HG03378 (cell line): ENCODE results near the gene XYLT1.
A peak's percentile ranks its signal among the peaks of the same experiment; 100 is the strongest.
"Not testable (repeated sequence)": the region's sequence is repeated elsewhere in the genome, so short reads cannot be mapped to it uniquely, and the experiment has no call there.

Experiments used
- ATAC-seq: cut with Tn5 transposase; IDR thresholded peaks from one replicate; pipeline ENCODE4 v1.9.1; 2021; ENCODE audit warnings: mild to moderate bottlenecking, moderate library complexity; ENCODE audit not compliant: unreplicated experiment

Gene XYLT1

DNA sequence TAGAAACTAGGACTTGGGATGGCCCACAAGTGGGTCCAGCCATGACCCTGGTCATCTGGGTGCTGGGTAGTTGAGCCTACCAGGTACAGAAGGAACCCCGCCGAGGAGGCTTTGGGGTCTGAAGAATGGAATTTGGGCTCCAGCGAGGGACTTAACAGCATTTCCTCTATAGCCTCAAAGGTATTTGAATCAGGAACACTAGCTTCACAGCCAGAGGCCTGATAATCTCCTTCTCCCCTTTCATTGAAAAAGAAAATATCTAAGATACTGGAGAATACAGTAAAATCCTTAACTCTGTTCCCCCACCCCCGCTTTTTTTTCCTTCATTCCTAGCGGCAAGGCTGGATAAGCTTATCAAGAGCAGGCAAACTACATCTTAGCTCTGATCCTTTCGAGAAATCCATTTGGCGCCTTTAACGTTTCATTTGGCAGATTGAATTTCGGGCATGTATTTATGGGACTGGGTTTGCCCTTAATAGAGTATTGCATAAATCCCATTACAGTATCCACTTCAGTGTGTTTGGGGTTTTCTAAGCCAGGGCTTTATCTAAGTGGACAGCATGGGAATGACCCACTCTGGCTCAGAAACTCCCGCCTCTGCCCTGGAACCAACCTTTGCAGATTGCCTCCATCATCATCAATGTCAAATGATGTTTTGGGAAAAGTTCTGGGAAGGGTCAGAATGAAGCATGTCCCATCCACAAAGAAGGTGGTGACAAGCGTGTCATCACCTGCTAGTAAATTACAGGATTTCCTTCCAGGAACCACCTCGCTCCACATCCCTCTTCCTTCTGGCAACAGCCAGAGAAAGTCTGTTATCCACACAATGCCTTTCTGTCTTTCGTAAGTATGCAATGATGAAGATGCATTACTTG, 36.9 kb downstream of the XYLT1 start:
- no peak for ATAC-seq

DNA sequence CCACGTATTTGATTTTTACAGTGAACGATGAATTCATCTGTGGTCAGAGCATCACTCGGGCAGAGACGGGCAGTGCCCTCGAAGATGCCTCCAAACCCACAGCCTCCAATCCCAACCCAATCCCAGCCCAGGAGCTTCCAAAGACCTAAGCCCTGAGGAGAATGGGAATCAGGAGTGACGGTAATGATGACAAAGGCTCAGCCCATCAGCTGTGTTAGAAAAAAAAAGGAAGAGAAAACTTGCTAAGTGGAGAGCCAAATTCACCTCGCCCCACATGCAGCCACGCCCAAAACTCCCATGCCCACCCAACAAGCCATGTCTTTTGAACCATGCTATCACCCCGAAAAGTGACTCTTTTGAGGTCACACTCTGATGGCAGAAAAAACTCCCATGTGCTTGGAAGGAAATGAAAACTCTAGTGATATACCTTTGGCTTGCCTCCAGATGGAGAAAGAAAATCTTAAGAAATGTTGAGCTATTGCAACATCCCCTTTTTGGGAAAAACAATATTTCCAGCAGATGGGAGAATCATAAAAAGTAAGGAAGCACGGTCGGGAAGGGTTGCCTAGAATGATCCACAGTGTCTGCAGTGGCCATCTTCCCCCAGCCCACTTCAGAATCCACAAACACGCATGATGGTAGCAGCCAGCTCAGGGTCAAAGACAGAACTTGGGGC, 37.7 kb downstream of the XYLT1 start:
- no peak for ATAC-seq

- no peak for ATAC-seq
Observed at GRCh38 chr16:17431968-17432625, 38.7 kb downstream of the XYLT1 start.

- no peak for ATAC-seq
Observed at GRCh38 chr16:17431012-17431411, 39.7 kb downstream of the XYLT1 start.

DNA sequence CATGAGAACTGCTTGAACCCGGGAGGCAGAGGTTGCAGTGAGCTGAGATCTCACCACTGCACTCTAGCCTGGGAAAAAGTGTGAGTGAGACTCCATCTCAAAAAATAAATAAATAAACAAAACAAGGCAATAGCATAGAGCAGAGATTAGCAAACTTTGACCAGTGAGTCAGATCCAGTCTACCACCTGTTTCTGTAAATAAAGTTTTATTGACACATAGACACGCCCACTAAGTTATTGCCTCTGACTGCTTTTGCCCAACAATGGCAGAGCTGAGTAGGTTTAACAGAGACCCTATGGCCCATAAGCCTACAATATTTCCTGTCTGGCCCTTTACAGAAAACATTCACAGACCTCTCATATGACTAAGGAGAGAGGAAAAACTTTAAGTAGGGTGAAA, 44.3 kb downstream of the XYLT1 start:
- no peak for ATAC-seq

DNA sequence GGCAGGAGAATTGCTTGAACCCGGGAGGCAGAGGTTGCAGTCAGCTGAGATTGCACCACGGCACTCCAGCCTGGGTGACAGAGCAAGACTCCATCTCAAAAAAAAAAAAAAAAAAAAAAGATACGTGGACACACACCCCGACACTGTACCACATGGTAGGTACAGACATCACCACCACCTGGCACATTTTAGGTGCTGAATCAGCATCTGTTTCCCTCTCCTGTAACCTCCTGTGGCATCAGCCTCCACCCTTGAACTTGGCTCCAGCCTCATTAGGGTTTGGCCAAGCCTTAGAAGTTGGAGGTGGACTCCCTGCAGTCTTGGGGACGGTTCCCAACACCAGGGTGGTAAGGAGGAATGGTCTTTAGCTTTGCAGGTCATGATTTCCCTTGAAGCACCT, 46.0 kb downstream of the XYLT1 start:
- ATAC-seq = no peak

- no peak for ATAC-seq
Observed at GRCh38 chr16:17423221-17423620, 47.5 kb downstream of the XYLT1 start.

DNA sequence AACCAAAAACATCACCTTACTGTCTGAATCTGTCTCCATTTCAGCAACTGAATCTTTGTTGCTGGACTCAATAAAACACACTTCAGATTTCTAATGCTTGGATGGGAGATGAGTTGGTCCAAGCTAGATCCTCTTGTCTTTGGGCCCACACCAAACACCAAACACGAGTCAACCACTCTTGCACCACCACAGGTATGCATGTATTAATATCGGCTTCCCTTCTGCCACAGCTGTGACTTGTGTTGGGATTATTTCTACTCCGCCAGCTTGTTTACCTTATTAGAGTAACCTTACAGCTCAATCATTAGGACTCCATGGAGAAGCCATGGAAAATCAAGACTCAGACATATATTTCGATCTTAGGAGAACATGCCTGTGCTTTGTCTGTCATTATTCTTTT, 49.9 kb downstream of the XYLT1 start:
- no peak for ATAC-seq

DNA sequence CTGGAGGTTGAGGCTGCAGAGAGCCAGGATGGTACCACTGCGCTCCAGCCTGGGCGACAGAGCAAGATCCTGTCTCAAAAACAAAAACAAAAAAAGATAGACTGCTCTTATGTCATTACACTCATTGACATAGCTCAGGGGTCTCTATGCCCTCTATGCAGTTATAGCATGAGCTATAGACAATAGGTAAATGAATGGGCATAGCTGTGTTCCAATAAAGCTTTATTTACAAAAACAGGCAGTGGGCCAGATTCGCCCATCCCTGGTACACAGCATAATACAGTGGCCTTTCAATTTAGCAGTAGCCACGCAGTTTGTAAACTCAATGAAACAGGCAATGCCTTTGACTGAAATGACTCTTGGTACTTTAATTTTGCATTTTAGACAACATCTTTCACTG, 51.5 kb downstream of the XYLT1 start:
- no peak for ATAC-seq

DNA sequence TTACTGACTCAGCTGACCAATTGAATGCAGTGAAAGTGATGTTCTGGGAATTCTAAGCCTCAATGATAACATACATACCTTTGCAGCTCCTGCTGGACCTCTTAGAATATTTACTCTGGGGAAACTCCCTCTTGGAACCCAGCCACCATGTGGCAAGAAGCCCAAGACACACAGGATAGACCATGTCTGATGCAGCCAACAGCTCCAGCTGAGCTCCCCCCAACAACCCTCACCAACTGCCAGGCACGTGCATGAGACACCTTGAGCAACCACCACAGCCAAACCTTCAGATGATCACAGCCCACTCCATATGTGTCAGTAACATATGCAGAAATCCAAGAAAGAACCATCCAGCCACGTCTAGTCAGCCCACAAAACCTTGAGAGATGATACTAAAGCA, 53.0 kb downstream of the XYLT1 start:
- ATAC-seq = no peak

GRCh38 chr16:17416461-17417311, 54.1 kb downstream of the XYLT1 start:
- ATAC-seq = peak; percentile 92

GRCh38 chr16:17414916-17415315, 55.8 kb downstream of the XYLT1 start:
- no peak for ATAC-seq

DNA sequence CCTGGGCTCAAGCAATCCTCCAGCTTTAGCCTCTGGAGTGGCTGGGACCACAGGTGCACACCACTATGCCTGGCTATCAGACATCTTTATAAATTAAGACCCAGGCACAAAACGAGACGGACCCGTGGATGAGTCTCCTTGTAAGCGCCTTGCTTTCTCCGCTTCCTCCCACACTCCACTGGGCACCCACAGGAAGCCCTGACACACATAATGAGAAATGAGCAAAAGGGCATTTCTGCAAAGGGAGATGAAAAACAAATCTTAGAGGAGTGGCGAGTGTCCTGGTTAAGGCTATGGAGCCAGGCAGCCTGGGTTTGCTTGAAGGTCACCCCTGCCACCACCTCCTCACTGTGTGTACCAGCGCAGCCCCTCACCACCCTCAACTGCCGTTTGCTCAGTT, 56.3 kb downstream of the XYLT1 start:
- no peak for ATAC-seq

DNA sequence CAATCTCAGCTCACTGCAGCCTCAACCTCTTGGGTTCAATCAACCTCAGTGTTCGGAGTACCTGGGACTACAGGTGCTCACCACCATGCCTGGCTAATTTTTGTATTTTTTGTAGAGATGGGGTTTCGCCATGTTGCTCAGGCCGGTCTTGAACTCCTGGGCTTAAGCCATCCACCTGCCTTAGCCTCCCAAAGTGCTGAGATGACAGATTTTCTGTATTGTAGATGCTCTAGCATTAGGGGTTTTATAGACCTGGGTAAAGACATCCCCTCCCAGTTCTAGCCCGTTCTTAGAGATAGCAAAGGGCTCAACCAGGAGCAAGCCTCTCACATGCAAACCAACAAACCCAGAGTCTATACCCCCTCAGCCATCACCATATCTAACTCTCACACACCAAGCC, 57.3 kb downstream of the XYLT1 start:
- no peak for ATAC-seq

- no peak for ATAC-seq
Observed at GRCh38 chr16:17412791-17413190, 58.0 kb downstream of the XYLT1 start.

GRCh38 chr16:17412221-17412620, 58.5 kb downstream of the XYLT1 start:
- no peak for ATAC-seq

- no peak for ATAC-seq
Observed at GRCh38 chr16:17411263-17411662, 59.5 kb downstream of the XYLT1 start.

DNA sequence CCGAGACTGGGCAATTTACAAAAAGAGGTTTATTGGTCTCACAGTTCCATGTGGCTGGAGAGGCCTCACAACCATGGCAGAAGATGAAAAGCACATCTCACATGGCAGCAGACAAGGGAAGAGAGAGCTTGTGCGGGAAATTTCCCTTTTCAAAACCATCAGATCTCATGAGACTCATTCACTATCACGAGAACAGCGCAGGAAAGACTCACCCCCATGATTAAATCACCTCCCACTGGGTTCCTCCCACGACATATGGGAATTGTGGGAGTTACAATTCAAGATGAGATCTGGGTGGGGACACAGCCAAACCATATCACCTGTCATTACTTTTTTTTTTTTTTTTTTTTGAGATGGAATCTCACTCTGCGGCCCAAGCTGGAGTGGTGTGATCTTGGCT, 60.4 kb downstream of the XYLT1 start:
- ATAC-seq = not testable (repeated sequence)

- ATAC-seq = no peak
Observed at GRCh38 chr16:17409894-17410293, 60.9 kb downstream of the XYLT1 start.

GRCh38 chr16:17408955-17409441, 61.8 kb downstream of the XYLT1 start:
- ATAC-seq = no peak

GRCh38 chr16:17408296-17408695, 62.5 kb downstream of the XYLT1 start:
- ATAC-seq = no peak
